Measurements from ENCODE around the gene ZFPL1. TPM values are rescaled to one million over a fixed set of nuclear protein-coding genes. Genes with fewer than 3 reads are reported as not detected.

Gene ZFPL1
- total RNA-seq, 1 experiment from 2014 or later: 50.8 TPM

DNA sequence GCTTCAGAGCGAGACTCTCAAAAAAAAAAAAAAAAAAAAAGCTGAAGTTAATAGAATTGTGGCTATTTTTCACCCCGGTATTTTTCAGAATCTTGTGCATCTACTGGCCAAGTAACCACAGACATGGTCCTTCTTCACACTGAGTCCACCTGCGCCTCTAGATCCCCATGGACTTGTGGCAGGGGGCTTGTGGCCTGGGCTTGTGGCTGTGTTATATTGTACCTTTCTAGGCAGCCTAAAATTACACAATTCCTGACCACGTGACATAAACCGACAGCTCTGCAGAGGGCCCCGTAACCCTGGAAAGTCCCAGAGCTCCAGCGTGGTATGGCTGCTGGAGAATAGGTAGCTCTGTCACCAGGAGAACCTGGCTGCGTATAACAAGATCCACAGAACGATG lies 14.8 kb upstream of the ZFPL1 start:
- intact Hi-C loops (cut with micrococcal nuclease): no loop called here
- H3K27me3 Mint-ChIP-seq (ENCODE audit: insufficient read depth, unreplicated experiment): no peaks in the 10 kb centered on the region
- no peak overlapping the region for H3K27ac Mint-ChIP-seq (ENCODE audit: low read depth, unreplicated experiment)
- DNase-seq (ENCODE audit: unreplicated experiment): peak; percentile 44
- no peak for TF ChIP-seq CTCF (IDR thresholded peaks at IDR 0.05; ENCODE audit: unreplicated experiment)
- POLR2A ChIA-PET: interaction anchor here (0.6 to 1.0 kb wide), 5 partner anchors 21 to 63 kb away, joined by 3 read pairs; partner anchors contain the start of gene ARL2
- H3K36me3 Mint-ChIP-seq (ENCODE audit: insufficient read depth, unreplicated experiment): no peaks in the 10 kb centered on the region
- no TSS peak for BruUV-seq (replicated peaks)
- H3K4me1 Mint-ChIP-seq (ENCODE audit: insufficient read depth, unreplicated experiment): peaks cover 5% of the 10 kb centered on the region
- H3K9me3 Mint-ChIP-seq (ENCODE audit: unreplicated experiment): no peaks in the 10 kb centered on the region
- CTCF ChIA-PET: interaction anchor here (0.6 to 1.6 kb wide), 5 partner anchors 9 to 179 kb away, joined by 3 to 8 read pairs (median 3); partner anchors contain the start of gene ARL2
- H3K4me3 Mint-ChIP-seq (ENCODE audit: unreplicated experiment): no peak overlapping the region

DNA sequence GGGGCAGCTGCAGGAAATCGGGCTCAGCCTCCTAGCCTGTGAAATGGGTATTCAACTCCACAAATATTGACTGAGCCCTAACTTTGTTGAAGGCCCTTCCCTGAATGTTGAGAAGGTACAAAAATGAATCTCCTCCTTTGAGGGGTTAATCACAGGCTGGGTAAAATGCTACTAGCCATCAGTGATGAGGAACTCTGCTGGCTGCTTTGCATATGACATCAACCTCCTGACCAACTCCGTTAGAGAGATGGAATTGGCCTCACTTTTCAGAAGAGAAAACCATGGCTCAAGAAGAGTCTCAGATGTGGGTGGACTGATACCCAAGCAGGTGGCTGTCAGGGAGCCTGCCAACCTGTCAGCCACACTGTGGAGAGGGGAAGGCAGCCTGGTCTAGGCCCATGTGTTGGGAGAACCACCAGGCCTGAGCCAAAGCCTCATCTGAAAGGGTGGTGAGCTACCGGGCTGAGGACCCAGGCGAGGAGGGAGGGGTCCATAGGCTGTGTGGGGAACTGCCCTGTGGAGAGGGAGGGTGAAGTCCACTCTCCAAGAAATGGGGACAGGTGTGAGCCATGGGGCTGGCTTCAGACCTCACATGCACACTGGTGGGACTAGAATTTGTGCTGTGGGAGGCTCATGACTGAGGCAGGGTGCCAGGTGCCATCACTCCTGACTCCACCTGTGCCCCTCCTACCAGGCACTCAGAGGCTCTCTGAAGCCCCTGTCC lies 12.0 kb upstream of the ZFPL1 start:
- POLR2A ChIA-PET: interaction anchor here (0.6 kb wide), 3 partner anchors 150 to 662 kb away, joined by 3 to 4 read pairs (median 3); no protein-coding TSS in a partner anchor
- Mint-ChIP-seq H3K27me3 (ENCODE audit: insufficient read depth, unreplicated experiment) (no peaks in the 10 kb centered on the region), H3K4me3 (ENCODE audit: unreplicated experiment) (no peak overlapping the region), H3K36me3 (ENCODE audit: insufficient read depth, unreplicated experiment) (no peaks in the 10 kb centered on the region), H3K9me3 (ENCODE audit: unreplicated experiment) (no peaks in the 10 kb centered on the region), H3K4me1 (ENCODE audit: insufficient read depth, unreplicated experiment) (no peaks in the 10 kb centered on the region), H3K27ac (ENCODE audit: low read depth, unreplicated experiment) (no peak overlapping the region)
- BruUV-seq (replicated peaks): no TSS peak
- CTCF ChIA-PET: interaction anchor here (0.6 to 1.6 kb wide), 2 partner anchors 24 to 58 kb away, joined by 3 to 5 read pairs; partner anchors contain the start of gene ARL2
- intact Hi-C loops (cut with micrococcal nuclease): no loop called here
- no peak for DNase-seq (ENCODE audit: unreplicated experiment)
- no peak for TF ChIP-seq CTCF (IDR thresholded peaks at IDR 0.05; ENCODE audit: unreplicated experiment)

DNA sequence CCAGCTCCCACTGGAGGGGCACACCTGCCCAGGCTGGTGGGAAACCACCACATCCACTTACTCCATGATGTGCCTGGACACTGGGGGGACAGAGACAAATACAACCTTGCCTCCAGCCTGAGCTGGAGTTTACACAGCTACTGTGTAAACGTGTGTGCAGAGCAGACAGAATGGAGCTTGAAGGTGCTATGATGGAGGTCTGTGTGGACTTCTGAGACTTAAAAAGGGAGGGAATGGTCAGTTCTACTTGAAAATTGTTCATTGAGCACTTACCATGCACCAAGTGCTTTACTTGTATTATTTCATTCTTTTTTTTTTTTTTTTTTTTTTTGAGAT lies 11.4 kb upstream of the ZFPL1 start:
- no TSS peak for BruUV-seq (replicated peaks)
- Mint-ChIP-seq H3K27me3 (ENCODE audit: insufficient read depth, unreplicated experiment) (no peaks in the 10 kb centered on the region), H3K36me3 (ENCODE audit: insufficient read depth, unreplicated experiment) (no peaks in the 10 kb centered on the region), H3K4me3 (ENCODE audit: unreplicated experiment) (no peak overlapping the region), H3K4me1 (ENCODE audit: insufficient read depth, unreplicated experiment) (no peaks in the 10 kb centered on the region), H3K9me3 (ENCODE audit: unreplicated experiment) (no peaks in the 10 kb centered on the region), H3K27ac (ENCODE audit: low read depth, unreplicated experiment) (no peak overlapping the region)
- intact Hi-C loops (cut with micrococcal nuclease): no loop called here
- no peak for TF ChIP-seq CTCF (IDR thresholded peaks at IDR 0.05; ENCODE audit: unreplicated experiment)
- ChIA-PET POLR2A (interaction anchor here (0.6 kb wide), 2 partner anchors 150 to 202 kb away, joined by 3 to 4 read pairs; no protein-coding TSS in a partner anchor), CTCF (interaction anchor here (0.7 to 1.6 kb wide), 2 partner anchors 40 to 58 kb away, joined by 4 to 5 read pairs; partner anchors contain the start of gene ARL2)
- DNase-seq (ENCODE audit: unreplicated experiment): no peak

GRCh38 chr11:65077451-65077850 lies 6.6 kb upstream of the ZFPL1 start:
- no peak for TF ChIP-seq CTCF (IDR thresholded peaks at IDR 0.05; ENCODE audit: unreplicated experiment)
- intact Hi-C loops (cut with micrococcal nuclease): loop anchor here (5.0 kb wide), 1 partner anchor 65 kb away; the partner anchor contains the start of gene ARL2
- DNase-seq (ENCODE audit: unreplicated experiment): no peak
- Mint-ChIP-seq H3K4me3 (ENCODE audit: unreplicated experiment) (no peak overlapping the region), H3K4me1 (ENCODE audit: insufficient read depth, unreplicated experiment) (peaks cover 21% of the 10 kb centered on the region), H3K27ac (ENCODE audit: low read depth, unreplicated experiment) (no peak overlapping the region), H3K9me3 (ENCODE audit: unreplicated experiment) (no peaks in the 10 kb centered on the region), H3K36me3 (ENCODE audit: insufficient read depth, unreplicated experiment) (no peaks in the 10 kb centered on the region), H3K27me3 (ENCODE audit: insufficient read depth, unreplicated experiment) (no peaks in the 10 kb centered on the region)
- CTCF ChIA-PET: interaction anchor here (0.5 to 1.5 kb wide), 8 partner anchors 8 to 268 kb away, joined by 3 to 5 read pairs (median 3); no protein-coding TSS in a partner anchor
- no TSS peak for BruUV-seq (replicated peaks)
- POLR2A ChIA-PET: interaction anchor here (1.1 to 1.2 kb wide), 2 partner anchors 51 to 64 kb away, joined by 3 to 4 read pairs; partner anchors contain the start of gene ARL2

Data from MCF 10A (cell line).